WTC11 (cell line): ENCODE data around the gene ZNHIT3. TPM values are rescaled to one million over a fixed set of nuclear protein-coding genes. Genes with fewer than 3 reads are reported as not detected.

Experiments used
- ATAC-seq: fragments of 200-7000 bp; cut with Tn5 transposase; 2 replicates; pipeline ENCODE4 v1.10.0; 2021; ENCODE audit warnings: mild to moderate bottlenecking, moderate library complexity
- CTCF ChIA-PET: fragments of 300-600 bp; sonication (Branson Sonifier 250); formaldehyde crosslinking; loops from one replicate; lab custom pipeline; 2021; ENCODE audit warnings: antibody characterized with exemption; lab: Charles Lee
- POLR2A ChIA-PET: fragments of 350-600 bp; sonication (Branson Sonifier 250); formaldehyde crosslinking; loops from one replicate; lab custom pipeline; 2021; ENCODE audit warnings: antibody characterized with exemption; lab: Charles Lee
- DNase-seq: peaks from one replicate; pipeline ENCODE4 v3.0.0; 2021; ENCODE audit warnings: low spot score
- H3K27ac Mint-ChIP-seq: 2 replicates; pipeline ENCODE4 v1.8.0; 2021; ENCODE audit warnings: mixed read lengths
- H3K27me3 Mint-ChIP-seq: 2 replicates; pipeline ENCODE4 v1.8.0; 2021; ENCODE audit warnings: low read depth, mild to moderate bottlenecking, moderate library complexity, mixed read lengths
- H3K36me3 Mint-ChIP-seq: 2 replicates; pipeline ENCODE4 v1.8.0; 2021; ENCODE audit warnings: mixed read lengths
- H3K4me1 Mint-ChIP-seq: 2 replicates; pipeline ENCODE4 v1.8.0; 2022; ENCODE audit warnings: mixed read lengths
- H3K4me3 Mint-ChIP-seq: 2 replicates; pipeline ENCODE4 v1.8.0; 2021; ENCODE audit warnings: mild to moderate bottlenecking, moderate library complexity, mixed read lengths
- H3K9me3 Mint-ChIP-seq: 2 replicates; pipeline ENCODE4 v1.8.0; 2021; ENCODE audit warnings: mixed read lengths
- CREB1 ChIP-seq: sonication (generic); formaldehyde crosslinking; IDR thresholded peaks from 2 replicates; pipeline ENCODE4 v1.8.0; 2023; ENCODE audit warnings: mild to moderate bottlenecking, missing genetic modification reagents
- CREM ChIP-seq: sonication (generic); formaldehyde crosslinking; IDR thresholded peaks from 2 replicates; pipeline ENCODE4 v1.8.1; 2022; ENCODE audit warnings: mild to moderate bottlenecking, missing genetic modification reagents, moderate library complexity
- ELF4 ChIP-seq: sonication (generic); formaldehyde crosslinking; IDR thresholded peaks from 2 replicates; pipeline ENCODE4 v1.8.1; 2022; ENCODE audit warnings: low read depth, mild to moderate bottlenecking, moderate library complexity, missing genetic modification reagents
- FOXK1 ChIP-seq: sonication (generic); formaldehyde crosslinking; IDR thresholded peaks from 2 replicates; pipeline ENCODE4 v1.8.0; 2022; ENCODE audit warnings: mild to moderate bottlenecking, moderate library complexity, missing genetic modification reagents
- JAZF1 ChIP-seq: fragments of 250-450 bp; sonication (Bioruptor Pico); IDR thresholded peaks from 2 replicates; pipeline ENCODE4 v1.9.0; 2021; ENCODE audit warnings: moderate library complexity, mild to moderate bottlenecking, inconsistent platforms
- NFE2L1 ChIP-seq: sonication (generic); formaldehyde crosslinking; IDR thresholded peaks from 2 replicates; pipeline ENCODE4 v1.8.1; 2023; ENCODE audit warnings: missing genetic modification reagents
- NR1H2 ChIP-seq: sonication (generic); formaldehyde crosslinking; IDR thresholded peaks from 2 replicates; pipeline ENCODE4 v1.9.0; 2021; ENCODE audit warnings: mild to moderate bottlenecking, moderate library complexity, missing genetic modification reagents
- SOX15 ChIP-seq: fragments of 250-450 bp; sonication (Bioruptor Pico); IDR thresholded peaks from 2 replicates; pipeline ENCODE4 v1.9.0; 2021; ENCODE audit warnings: mild to moderate bottlenecking
- TCF7 ChIP-seq: sonication (generic); formaldehyde crosslinking; IDR thresholded peaks from 2 replicates; pipeline ENCODE4 v1.8.0; 2022; ENCODE audit warnings: mild to moderate bottlenecking, low read depth, missing genetic modification reagents, moderate library complexity
- TEAD1 ChIP-seq: sonication (generic); formaldehyde crosslinking; IDR thresholded peaks from 2 replicates; pipeline ENCODE4 v1.8.0; 2022; ENCODE audit warnings: mild to moderate bottlenecking, missing genetic modification reagents
- ZNF423 ChIP-seq: fragments of 250-450 bp; sonication (Bioruptor Pico); IDR thresholded peaks from 2 replicates; pipeline ENCODE4 v2.1.2; 2022; ENCODE audit warnings: mild to moderate bottlenecking, moderate library complexity
- total RNA-seq: library from RNA; stranded (reverse); gene quantifications from 3 replicates; pipeline ENCODE4 v1.2.3, GENCODE V29; 2021
- TF ChIP-seq, protein P1 (sequence below): sonication (generic); formaldehyde crosslinking; IDR thresholded peaks from 2 replicates; pipeline ENCODE4 v1.8.1; 2022; ENCODE audit warnings: mild to moderate bottlenecking, missing genetic modification reagents, moderate library complexity, borderline replicate concordance
- TF ChIP-seq, protein P2 (sequence below): fragments of 250-450 bp; sonication (Bioruptor Pico); IDR thresholded peaks from 2 replicates; pipeline ENCODE4 v2.1.2; 2022; ENCODE audit warnings: mild to moderate bottlenecking, moderate library complexity
- TF ChIP-seq, protein P3 (sequence below): sonication (generic); formaldehyde crosslinking; IDR thresholded peaks from 2 replicates; pipeline ENCODE4 v1.8.1; 2023; ENCODE audit warnings: mild to moderate bottlenecking, missing genetic modification reagents
- TF ChIP-seq, protein P4 (sequence below): sonication (generic); formaldehyde crosslinking; conservative IDR thresholded peaks from 2 replicates; pipeline ENCODE4 v1.8.1; 2022; ENCODE audit warnings: mild to moderate bottlenecking, missing genetic modification reagents
- TF ChIP-seq, protein P5 (sequence below): fragments of 250-450 bp; sonication (Bioruptor Pico); conservative IDR thresholded peaks from 2 replicates; pipeline ENCODE4 v1.9.0; 2021; ENCODE audit warnings: mild to moderate bottlenecking
- TF ChIP-seq, protein P6 (sequence below): sonication (generic); formaldehyde crosslinking; IDR thresholded peaks from 2 replicates; pipeline ENCODE4 v1.8.0; 2022; ENCODE audit warnings: mild to moderate bottlenecking, missing genetic modification reagents
- TF ChIP-seq, protein P7 (sequence below): sonication (generic); formaldehyde crosslinking; conservative IDR thresholded peaks from 2 replicates; pipeline ENCODE4 v1.8.1; 2023; ENCODE audit warnings: mild to moderate bottlenecking, low read depth, missing genetic modification reagents, moderate library complexity
- TF ChIP-seq, protein P8 (sequence below): sonication (generic); formaldehyde crosslinking; IDR thresholded peaks from 2 replicates; pipeline ENCODE4 v1.8.0; 2022; ENCODE audit warnings: mild to moderate bottlenecking, missing genetic modification reagents
- TF ChIP-seq, protein P9 (sequence below): fragments of 250-450 bp; sonication (Bioruptor Pico); IDR thresholded peaks from 2 replicates; pipeline ENCODE4 v1.9.0; 2021; ENCODE audit warnings: mild to moderate bottlenecking

The ZNHIT3 gene
- total RNA-seq, 1 experiment from 2014 or later, result 47.0 TPM

DNA sequence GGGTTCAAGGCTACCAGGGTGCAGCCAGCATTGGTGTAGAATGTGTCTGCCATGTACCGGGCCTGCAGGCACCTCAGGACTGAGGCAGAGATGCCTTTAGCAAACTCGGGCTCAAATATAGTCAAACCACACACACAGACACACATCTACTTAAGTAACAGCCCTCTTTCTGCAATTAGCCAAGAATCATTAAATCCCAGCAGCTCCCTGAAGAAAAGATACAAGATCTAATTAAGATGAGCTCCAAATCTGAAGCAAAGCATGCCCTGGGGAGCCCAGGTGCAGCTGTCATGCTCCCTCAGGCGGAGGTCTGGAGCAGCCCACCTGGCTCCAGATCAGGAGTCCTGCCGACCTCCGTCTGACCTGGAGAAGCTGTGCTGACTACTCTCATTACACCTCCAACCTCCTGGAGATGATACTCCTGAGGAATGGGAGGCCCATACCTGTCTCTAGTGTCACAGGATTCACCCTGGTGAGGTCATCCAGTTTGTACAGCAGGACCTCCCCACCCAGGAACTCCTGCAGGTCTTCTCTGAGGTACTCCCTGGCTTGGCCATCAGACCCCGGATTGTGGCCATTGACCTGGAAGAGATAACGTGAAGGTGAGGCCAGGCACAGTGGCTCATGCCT, 41.3 kb downstream of the ZNHIT3 start:
- ATAC-seq, result no peak

DNA sequence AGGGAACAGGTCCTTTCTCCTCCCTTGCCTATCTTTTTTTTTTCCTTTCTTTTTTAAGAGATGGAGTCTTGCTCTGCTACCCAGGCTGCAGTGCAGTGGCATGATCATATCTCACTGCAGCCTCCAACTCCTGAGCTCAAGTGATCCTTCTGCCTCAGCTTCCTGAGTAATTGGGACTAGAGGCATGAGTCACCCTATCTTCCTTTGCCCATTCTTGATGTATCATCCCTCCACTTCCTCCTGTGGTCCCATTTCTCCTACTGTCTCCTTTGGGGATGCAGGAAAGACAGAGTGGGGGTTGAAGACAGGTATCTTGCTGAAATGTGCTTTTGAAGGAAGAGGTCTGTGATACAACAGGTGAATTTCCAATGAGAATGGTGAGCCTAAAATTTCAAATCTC, 42.6 kb downstream of the ZNHIT3 start:
- CTCF ChIA-PET, result interaction anchor here (0.6 kb wide), 1 partner anchor 558 kb away, joined by 3 read pairs; no protein-coding TSS in a partner anchor
- H3K36me3 Mint-ChIP-seq, result peaks cover 66% of the 10 kb centered on the region
- TF ChIP-seq, protein P1, sequence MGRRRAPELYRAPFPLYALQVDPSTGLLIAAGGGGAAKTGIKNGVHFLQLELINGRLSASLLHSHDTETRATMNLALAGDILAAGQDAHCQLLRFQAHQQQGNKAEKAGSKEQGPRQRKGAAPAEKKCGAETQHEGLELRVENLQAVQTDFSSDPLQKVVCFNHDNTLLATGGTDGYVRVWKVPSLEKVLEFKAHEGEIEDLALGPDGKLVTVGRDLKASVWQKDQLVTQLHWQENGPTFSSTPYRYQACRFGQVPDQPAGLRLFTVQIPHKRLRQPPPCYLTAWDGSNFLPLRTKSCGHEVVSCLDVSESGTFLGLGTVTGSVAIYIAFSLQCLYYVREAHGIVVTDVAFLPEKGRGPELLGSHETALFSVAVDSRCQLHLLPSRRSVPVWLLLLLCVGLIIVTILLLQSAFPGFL (CRISPR knock-in tag), result no peak
- TF ChIP-seq FOXK1 (CRISPR knock-in tag) (no peak), TEAD1 (CRISPR knock-in tag) (no peak), SOX15 (CRISPR knock-in tag) (no peak), NR1H2 (CRISPR knock-in tag) (no peak), CREB1 (CRISPR knock-in tag) (no peak)
- TF ChIP-seq, protein P2, sequence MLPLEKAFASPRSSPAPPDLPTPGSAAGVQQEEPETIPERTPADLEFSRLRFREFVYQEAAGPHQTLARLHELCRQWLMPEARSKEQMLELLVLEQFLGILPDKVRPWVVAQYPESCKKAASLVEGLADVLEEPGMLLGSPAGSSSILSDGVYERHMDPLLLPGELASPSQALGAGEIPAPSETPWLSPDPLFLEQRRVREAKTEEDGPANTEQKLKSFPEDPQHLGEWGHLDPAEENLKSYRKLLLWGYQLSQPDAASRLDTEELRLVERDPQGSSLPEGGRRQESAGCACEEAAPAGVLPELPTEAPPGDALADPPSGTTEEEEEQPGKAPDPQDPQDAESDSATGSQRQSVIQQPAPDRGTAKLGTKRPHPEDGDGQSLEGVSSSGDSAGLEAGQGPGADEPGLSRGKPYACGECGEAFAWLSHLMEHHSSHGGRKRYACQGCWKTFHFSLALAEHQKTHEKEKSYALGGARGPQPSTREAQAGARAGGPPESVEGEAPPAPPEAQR (CRISPR knock-in tag), result no peak
- TF ChIP-seq, protein P3, sequence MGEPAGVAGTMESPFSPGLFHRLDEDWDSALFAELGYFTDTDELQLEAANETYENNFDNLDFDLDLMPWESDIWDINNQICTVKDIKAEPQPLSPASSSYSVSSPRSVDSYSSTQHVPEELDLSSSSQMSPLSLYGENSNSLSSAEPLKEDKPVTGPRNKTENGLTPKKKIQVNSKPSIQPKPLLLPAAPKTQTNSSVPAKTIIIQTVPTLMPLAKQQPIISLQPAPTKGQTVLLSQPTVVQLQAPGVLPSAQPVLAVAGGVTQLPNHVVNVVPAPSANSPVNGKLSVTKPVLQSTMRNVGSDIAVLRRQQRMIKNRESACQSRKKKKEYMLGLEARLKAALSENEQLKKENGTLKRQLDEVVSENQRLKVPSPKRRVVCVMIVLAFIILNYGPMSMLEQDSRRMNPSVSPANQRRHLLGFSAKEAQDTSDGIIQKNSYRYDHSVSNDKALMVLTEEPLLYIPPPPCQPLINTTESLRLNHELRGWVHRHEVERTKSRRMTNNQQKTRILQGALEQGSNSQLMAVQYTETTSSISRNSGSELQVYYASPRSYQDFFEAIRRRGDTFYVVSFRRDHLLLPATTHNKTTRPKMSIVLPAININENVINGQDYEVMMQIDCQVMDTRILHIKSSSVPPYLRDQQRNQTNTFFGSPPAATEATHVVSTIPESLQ (CRISPR knock-in tag), result no peak

More for the DNA sequence above, 41.3 kb downstream of the ZNHIT3 start:
- Mint-ChIP-seq H3K4me1 (0 out of 2 replicates have a peak, but pooled peaks cover 3% of the 10 kb centered on the region), H3K36me3 (peaks cover 58% of the 10 kb centered on the region), H3K9me3 (no peaks in the 10 kb centered on the region), H3K27me3 (no peaks in the 10 kb centered on the region), H3K27ac (no peak overlapping the region), H3K4me3 (no peak overlapping the region)
- CTCF ChIA-PET, result no interaction called here
- TF ChIP-seq ZNF423 (CRISPR knock-in tag) (no peak), CREM (no peak), TCF7 (CRISPR knock-in tag) (no peak), ELF4 (CRISPR knock-in tag) (no peak), JAZF1 (no peak), NFE2L1 (CRISPR knock-in tag) (no peak)
- TF ChIP-seq, protein P4, sequence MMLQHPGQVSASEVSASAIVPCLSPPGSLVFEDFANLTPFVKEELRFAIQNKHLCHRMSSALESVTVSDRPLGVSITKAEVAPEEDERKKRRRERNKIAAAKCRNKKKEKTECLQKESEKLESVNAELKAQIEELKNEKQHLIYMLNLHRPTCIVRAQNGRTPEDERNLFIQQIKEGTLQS, result no peak
- TF ChIP-seq, protein P5, sequence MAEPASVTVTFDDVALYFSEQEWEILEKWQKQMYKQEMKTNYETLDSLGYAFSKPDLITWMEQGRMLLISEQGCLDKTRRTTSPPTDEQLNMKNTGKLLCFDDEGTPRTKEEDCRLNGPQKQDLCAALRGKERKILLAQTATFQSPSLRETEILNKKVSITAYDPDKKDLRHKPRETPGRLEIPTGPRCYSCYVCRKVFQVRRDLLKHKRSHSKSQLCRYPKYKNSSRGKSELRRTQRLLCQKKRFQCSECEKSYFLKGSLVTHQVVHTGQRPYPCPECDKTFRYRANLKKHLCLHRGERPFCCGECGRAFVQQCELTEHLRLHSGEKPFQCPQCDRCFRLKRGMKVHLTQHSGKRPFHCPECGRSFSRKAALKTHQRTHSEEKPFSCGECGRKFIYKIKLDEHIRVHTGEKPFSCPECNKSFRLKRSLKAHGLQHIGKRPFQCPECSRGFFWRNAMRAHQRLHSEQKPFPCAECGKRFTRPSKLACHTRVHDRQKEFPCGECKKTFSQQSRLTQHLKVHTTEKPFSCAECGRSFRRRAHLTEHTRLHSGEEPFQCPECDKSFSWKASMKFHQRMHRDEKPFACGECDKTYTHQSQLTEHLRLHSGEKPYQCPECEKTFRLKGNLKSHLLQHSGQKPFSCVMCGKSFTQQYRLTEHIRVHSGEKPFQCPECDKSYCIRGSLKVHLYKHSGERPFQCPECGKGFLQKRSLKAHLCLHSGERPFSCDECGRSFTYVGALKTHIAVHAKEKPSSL (CRISPR knock-in tag), result no peak
- TF ChIP-seq, protein P6, sequence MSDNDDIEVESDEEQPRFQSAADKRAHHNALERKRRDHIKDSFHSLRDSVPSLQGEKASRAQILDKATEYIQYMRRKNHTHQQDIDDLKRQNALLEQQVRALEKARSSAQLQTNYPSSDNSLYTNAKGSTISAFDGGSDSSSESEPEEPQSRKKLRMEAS (CRISPR knock-in tag), result no peak
- TF ChIP-seq, protein P7, sequence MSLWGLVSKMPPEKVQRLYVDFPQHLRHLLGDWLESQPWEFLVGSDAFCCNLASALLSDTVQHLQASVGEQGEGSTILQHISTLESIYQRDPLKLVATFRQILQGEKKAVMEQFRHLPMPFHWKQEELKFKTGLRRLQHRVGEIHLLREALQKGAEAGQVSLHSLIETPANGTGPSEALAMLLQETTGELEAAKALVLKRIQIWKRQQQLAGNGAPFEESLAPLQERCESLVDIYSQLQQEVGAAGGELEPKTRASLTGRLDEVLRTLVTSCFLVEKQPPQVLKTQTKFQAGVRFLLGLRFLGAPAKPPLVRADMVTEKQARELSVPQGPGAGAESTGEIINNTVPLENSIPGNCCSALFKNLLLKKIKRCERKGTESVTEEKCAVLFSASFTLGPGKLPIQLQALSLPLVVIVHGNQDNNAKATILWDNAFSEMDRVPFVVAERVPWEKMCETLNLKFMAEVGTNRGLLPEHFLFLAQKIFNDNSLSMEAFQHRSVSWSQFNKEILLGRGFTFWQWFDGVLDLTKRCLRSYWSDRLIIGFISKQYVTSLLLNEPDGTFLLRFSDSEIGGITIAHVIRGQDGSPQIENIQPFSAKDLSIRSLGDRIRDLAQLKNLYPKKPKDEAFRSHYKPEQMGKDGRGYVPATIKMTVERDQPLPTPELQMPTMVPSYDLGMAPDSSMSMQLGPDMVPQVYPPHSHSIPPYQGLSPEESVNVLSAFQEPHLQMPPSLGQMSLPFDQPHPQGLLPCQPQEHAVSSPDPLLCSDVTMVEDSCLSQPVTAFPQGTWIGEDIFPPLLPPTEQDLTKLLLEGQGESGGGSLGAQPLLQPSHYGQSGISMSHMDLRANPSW, result no peak
- TF ChIP-seq, protein P8, sequence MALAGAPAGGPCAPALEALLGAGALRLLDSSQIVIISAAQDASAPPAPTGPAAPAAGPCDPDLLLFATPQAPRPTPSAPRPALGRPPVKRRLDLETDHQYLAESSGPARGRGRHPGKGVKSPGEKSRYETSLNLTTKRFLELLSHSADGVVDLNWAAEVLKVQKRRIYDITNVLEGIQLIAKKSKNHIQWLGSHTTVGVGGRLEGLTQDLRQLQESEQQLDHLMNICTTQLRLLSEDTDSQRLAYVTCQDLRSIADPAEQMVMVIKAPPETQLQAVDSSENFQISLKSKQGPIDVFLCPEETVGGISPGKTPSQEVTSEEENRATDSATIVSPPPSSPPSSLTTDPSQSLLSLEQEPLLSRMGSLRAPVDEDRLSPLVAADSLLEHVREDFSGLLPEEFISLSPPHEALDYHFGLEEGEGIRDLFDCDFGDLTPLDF (CRISPR knock-in tag), result no peak
- TF ChIP-seq, protein P9, sequence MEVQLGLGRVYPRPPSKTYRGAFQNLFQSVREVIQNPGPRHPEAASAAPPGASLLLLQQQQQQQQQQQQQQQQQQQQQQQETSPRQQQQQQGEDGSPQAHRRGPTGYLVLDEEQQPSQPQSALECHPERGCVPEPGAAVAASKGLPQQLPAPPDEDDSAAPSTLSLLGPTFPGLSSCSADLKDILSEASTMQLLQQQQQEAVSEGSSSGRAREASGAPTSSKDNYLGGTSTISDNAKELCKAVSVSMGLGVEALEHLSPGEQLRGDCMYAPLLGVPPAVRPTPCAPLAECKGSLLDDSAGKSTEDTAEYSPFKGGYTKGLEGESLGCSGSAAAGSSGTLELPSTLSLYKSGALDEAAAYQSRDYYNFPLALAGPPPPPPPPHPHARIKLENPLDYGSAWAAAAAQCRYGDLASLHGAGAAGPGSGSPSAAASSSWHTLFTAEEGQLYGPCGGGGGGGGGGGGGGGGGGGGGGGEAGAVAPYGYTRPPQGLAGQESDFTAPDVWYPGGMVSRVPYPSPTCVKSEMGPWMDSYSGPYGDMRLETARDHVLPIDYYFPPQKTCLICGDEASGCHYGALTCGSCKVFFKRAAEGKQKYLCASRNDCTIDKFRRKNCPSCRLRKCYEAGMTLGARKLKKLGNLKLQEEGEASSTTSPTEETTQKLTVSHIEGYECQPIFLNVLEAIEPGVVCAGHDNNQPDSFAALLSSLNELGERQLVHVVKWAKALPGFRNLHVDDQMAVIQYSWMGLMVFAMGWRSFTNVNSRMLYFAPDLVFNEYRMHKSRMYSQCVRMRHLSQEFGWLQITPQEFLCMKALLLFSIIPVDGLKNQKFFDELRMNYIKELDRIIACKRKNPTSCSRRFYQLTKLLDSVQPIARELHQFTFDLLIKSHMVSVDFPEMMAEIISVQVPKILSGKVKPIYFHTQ (CRISPR knock-in tag), result no peak
- no peak for DNase-seq
- POLR2A ChIA-PET, result no interaction called here

More for the DNA sequence above, 42.6 kb downstream of the ZNHIT3 start:
- POLR2A ChIA-PET, result no interaction called here
- Mint-ChIP-seq H3K27ac (no peak overlapping the region), H3K27me3 (no peaks in the 10 kb centered on the region), H3K9me3 (no peaks in the 10 kb centered on the region), H3K4me1 (peaks cover 13% of the 10 kb centered on the region), H3K4me3 (no peak overlapping the region)
- no peak for ATAC-seq
- no peak for DNase-seq
